ENCODE measurements around the gene SNTG2.

The SNTG2 gene

GRCh38 chr2:1305342-1306013 lies 354.8 kb downstream of the SNTG2 start:
- no peak for ATAC-seq
- TF ChIP-seq SNAI2 (CRISPR knock-in tag; IDR thresholded peaks at IDR 0.05): no peak
- TF ChIP-seq, protein P1, sequence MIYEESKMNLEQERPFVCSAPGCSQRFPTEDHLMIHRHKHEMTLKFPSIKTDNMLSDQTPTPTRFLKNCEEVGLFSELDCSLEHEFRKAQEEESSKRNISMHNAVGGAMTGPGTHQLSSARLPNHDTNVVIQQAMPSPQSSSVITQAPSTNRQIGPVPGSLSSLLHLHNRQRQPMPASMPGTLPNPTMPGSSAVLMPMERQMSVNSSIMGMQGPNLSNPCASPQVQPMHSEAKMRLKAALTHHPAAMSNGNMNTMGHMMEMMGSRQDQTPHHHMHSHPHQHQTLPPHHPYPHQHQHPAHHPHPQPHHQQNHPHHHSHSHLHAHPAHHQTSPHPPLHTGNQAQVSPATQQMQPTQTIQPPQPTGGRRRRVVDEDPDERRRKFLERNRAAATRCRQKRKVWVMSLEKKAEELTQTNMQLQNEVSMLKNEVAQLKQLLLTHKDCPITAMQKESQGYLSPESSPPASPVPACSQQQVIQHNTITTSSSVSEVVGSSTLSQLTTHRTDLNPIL (CRISPR knock-in tag; IDR thresholded peaks at IDR 0.05; ENCODE audit: low read depth): no peak
- TF ChIP-seq ISL1 (CRISPR knock-in tag; IDR thresholded peaks at IDR 0.05): no peak
- TF ChIP-seq, protein P2, sequence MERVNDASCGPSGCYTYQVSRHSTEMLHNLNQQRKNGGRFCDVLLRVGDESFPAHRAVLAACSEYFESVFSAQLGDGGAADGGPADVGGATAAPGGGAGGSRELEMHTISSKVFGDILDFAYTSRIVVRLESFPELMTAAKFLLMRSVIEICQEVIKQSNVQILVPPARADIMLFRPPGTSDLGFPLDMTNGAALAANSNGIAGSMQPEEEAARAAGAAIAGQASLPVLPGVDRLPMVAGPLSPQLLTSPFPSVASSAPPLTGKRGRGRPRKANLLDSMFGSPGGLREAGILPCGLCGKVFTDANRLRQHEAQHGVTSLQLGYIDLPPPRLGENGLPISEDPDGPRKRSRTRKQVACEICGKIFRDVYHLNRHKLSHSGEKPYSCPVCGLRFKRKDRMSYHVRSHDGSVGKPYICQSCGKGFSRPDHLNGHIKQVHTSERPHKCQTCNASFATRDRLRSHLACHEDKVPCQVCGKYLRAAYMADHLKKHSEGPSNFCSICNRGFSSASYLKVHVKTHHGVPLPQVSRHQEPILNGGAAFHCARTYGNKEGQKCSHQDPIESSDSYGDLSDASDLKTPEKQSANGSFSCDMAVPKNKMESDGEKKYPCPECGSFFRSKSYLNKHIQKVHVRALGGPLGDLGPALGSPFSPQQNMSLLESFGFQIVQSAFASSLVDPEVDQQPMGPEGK (CRISPR knock-in tag; IDR thresholded peaks at IDR 0.05; ENCODE audit: borderline replicate concordance): no peak
- TF ChIP-seq PPARA (CRISPR knock-in tag; IDR thresholded peaks at IDR 0.05; ENCODE audit: borderline replicate concordance): no peak
- TF ChIP-seq ARNTL (CRISPR knock-in tag; IDR thresholded peaks at IDR 0.05; ENCODE audit: borderline replicate concordance, low read depth): no peak
- TF ChIP-seq BACH2 (CRISPR knock-in tag; IDR thresholded peaks at IDR 0.05; ENCODE audit: borderline replicate concordance): no peak
- no peak for TF ChIP-seq ZFP3 (CRISPR knock-in tag; IDR thresholded peaks at IDR 0.05)
- TF ChIP-seq ESRRG (CRISPR knock-in tag; IDR thresholded peaks at IDR 0.05): no peak
- TF ChIP-seq, protein P3, sequence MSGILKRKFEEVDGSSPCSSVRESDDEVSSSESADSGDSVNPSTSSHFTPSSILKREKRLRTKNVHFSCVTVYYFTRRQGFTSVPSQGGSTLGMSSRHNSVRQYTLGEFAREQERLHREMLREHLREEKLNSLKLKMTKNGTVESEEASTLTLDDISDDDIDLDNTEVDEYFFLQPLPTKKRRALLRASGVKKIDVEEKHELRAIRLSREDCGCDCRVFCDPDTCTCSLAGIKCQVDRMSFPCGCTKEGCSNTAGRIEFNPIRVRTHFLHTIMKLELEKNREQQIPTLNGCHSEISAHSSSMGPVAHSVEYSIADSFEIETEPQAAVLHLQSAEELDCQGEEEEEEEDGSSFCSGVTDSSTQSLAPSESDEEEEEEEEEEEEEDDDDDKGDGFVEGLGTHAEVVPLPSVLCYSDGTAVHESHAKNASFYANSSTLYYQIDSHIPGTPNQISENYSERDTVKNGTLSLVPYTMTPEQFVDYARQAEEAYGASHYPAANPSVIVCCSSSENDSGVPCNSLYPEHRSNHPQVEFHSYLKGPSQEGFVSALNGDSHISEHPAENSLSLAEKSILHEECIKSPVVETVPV (CRISPR knock-in tag; IDR thresholded peaks at IDR 0.05): no peak
- no peak for TF ChIP-seq ZC3H10 (CRISPR knock-in tag; IDR thresholded peaks at IDR 0.05)
- TF ChIP-seq, protein P4, sequence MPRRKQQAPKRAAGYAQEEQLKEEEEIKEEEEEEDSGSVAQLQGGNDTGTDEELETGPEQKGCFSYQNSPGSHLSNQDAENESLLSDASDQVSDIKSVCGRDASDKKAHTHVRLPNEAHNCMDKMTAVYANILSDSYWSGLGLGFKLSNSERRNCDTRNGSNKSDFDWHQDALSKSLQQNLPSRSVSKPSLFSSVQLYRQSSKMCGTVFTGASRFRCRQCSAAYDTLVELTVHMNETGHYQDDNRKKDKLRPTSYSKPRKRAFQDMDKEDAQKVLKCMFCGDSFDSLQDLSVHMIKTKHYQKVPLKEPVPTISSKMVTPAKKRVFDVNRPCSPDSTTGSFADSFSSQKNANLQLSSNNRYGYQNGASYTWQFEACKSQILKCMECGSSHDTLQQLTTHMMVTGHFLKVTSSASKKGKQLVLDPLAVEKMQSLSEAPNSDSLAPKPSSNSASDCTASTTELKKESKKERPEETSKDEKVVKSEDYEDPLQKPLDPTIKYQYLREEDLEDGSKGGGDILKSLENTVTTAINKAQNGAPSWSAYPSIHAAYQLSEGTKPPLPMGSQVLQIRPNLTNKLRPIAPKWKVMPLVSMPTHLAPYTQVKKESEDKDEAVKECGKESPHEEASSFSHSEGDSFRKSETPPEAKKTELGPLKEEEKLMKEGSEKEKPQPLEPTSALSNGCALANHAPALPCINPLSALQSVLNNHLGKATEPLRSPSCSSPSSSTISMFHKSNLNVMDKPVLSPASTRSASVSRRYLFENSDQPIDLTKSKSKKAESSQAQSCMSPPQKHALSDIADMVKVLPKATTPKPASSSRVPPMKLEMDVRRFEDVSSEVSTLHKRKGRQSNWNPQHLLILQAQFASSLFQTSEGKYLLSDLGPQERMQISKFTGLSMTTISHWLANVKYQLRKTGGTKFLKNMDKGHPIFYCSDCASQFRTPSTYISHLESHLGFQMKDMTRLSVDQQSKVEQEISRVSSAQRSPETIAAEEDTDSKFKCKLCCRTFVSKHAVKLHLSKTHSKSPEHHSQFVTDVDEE (CRISPR knock-in tag; IDR thresholded peaks at IDR 0.05): no peak
- TF ChIP-seq ZNF70 (CRISPR knock-in tag; IDR thresholded peaks at IDR 0.05): no peak
- TF ChIP-seq, protein P5, sequence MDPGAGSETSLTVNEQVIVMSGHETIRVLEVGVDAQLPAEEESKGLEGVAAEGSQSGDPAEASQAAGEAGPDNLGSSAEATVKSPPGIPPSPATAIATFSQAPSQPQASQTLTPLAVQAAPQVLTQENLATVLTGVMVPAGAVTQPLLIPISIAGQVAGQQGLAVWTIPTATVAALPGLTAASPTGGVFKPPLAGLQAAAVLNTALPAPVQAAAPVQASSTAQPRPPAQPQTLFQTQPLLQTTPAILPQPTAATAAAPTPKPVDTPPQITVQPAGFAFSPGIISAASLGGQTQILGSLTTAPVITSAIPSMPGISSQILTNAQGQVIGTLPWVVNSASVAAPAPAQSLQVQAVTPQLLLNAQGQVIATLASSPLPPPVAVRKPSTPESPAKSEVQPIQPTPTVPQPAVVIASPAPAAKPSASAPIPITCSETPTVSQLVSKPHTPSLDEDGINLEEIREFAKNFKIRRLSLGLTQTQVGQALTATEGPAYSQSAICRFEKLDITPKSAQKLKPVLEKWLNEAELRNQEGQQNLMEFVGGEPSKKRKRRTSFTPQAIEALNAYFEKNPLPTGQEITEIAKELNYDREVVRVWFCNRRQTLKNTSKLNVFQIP (CRISPR knock-in tag; IDR thresholded peaks at IDR 0.05; ENCODE audit: borderline replicate concordance, low read depth): no peak
- no peak for TF ChIP-seq ZNF565 (CRISPR knock-in tag; conservative IDR thresholded peaks at IDR 0.05; ENCODE audit: low read depth)
- no peak for TF ChIP-seq ZFP30 (CRISPR knock-in tag; IDR thresholded peaks at IDR 0.05)
- no peak for TF ChIP-seq ZNF8 (CRISPR knock-in tag; IDR thresholded peaks at IDR 0.05)
- no peak for TF ChIP-seq TCF4 (CRISPR knock-in tag; IDR thresholded peaks at IDR 0.05; ENCODE audit: borderline replicate concordance)
- TF ChIP-seq RARB (CRISPR knock-in tag; IDR thresholded peaks at IDR 0.05): no peak
- no peak for TF ChIP-seq OSR1 (CRISPR knock-in tag; IDR thresholded peaks at IDR 0.05)

DNA sequence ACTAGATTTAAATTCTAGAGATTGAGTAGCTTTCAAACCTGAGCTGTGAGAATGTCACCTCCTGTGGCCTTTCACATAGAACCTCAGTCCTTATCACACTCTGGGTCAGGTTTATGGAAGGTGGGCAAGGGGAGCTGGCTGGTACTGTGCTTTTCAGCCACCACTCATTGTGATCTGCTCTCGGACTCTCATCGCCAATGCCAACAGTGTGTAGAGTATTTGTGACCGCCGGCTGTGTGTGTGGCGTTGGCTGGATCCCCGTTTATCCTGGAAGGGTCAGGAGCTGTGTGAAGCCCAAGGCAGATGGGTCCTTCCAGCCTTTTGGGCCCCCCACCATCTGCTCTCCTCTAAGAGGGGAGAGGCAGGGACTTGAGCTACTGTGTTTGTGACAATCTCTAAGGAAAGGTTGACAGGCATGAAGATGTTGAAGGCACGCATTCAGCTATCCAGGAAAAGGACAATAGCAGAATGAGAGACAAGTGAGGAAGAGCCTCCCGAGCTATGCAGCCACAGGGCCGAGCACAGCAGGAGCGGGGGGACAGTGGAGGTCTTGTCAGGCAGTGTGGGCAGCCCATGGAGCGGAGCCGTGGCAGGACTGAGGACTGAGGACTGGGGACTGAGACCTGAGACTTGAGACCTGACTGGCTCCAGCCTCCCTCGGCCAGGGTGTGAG lies 355.5 kb downstream of the SNTG2 start:
- no peak for ATAC-seq
- TF ChIP-seq, protein P2 (CRISPR knock-in tag; IDR thresholded peaks at IDR 0.05; ENCODE audit: borderline replicate concordance): no peak
- TF ChIP-seq SNAI2 (CRISPR knock-in tag; IDR thresholded peaks at IDR 0.05) (no peak), ZNF8 (CRISPR knock-in tag; IDR thresholded peaks at IDR 0.05) (no peak), CSDC2 (CRISPR knock-in tag; IDR thresholded peaks at IDR 0.05) (no peak), ZFP3 (CRISPR knock-in tag; IDR thresholded peaks at IDR 0.05) (no peak), GLIS3 (CRISPR knock-in tag; IDR thresholded peaks at IDR 0.05) (no peak), ISL1 (CRISPR knock-in tag; IDR thresholded peaks at IDR 0.05) (no peak), ZNF565 (CRISPR knock-in tag; conservative IDR thresholded peaks at IDR 0.05; ENCODE audit: low read depth) (no peak), TOX (CRISPR knock-in tag; IDR thresholded peaks at IDR 0.05; ENCODE audit: borderline replicate concordance) (no peak), RARB (CRISPR knock-in tag; IDR thresholded peaks at IDR 0.05) (no peak), ZC3H10 (CRISPR knock-in tag; IDR thresholded peaks at IDR 0.05) (no peak)
- TF ChIP-seq, protein P4 (CRISPR knock-in tag; IDR thresholded peaks at IDR 0.05): no peak
